Panc1 (cell line): ENCODE data around the gene TBC1D7. TPM values are rescaled to one million over a fixed set of nuclear protein-coding genes. Genes with fewer than 3 reads are reported as not detected.

Source experiments
- ATAC-seq: fragments of 200-7000 bp; cut with Tn5 transposase; 2 replicates; pipeline ENCODE4 v1.9.1; 2020; ENCODE audit warnings: mild to moderate bottlenecking, moderate library complexity
- BruUV-seq: library from RNA; stranded (reverse); fragments of 400-500 nt; replicated peaks from 2 replicates; lab custom pipeline; 2021; lab: Mats Ljungman, UMichigan
- CTCF ChIA-PET: fragments of 300-600 bp; sonication (Branson Sonifier 250); formaldehyde crosslinking; loops from one replicate; lab custom pipeline; 2022; ENCODE audit warnings: antibody characterized with exemption; lab: Charles Lee
- POLR2A ChIA-PET: fragments of 300-600 bp; sonication (Branson Sonifier 250); formaldehyde crosslinking; loops from one replicate; lab custom pipeline; 2022; ENCODE audit warnings: antibody characterized with exemption; lab: Charles Lee
- DNase-seq: peaks from one replicate; pipeline ENCODE4 v3.0.0-alpha.2; 2010; ENCODE audit warnings: low read depth, low spot score
- H3K27ac ChIP-seq: 2 replicates; pipeline ENCODE4 v1.5.1; 2011; ENCODE audit warnings: mild to moderate bottlenecking, low read length, inconsistent platforms
- H3K27me3 ChIP-seq: fragments of 200-500 bp; sonication (Bioruptor generic); 2 replicates; pipeline ENCODE4 v1.6.0; 2014; ENCODE audit warnings: low read length, inconsistent platforms; ENCODE audit not compliant: control insufficient read depth, insufficient read depth
- H3K36me3 ChIP-seq: fragments of 200-500 bp; sonication (Bioruptor generic); 2 replicates; pipeline ENCODE4 v1.5.1; 2014; ENCODE audit warnings: inconsistent platforms, mild to moderate bottlenecking, low read length, moderate library complexity; ENCODE audit not compliant: control insufficient read depth, insufficient read depth
- H3K4me1 ChIP-seq: 2 replicates; pipeline ENCODE4 v1.5.1; 2011; ENCODE audit warnings: inconsistent platforms, mild to moderate bottlenecking, low read length, moderate library complexity; ENCODE audit not compliant: control insufficient read depth, insufficient read depth
- H3K4me3 ChIP-seq, 2 experiments: 2 replicates each; pipeline ENCODE4 v1.5.1; 2011 to 2012; ENCODE audit warnings: low read depth in 2 of 2, low read length in 2 of 2, mild to moderate bottlenecking in 2 of 2, inconsistent platforms in 1 of 2, moderate library complexity in 1 of 2
- H3K9me3 ChIP-seq: fragments of 200-500 bp; sonication (Bioruptor generic); 2 replicates; pipeline ENCODE4 v1.5.1; 2014; ENCODE audit warnings: low read depth, mild to moderate bottlenecking, inconsistent platforms, low read length, moderate library complexity; ENCODE audit not compliant: control insufficient read depth, insufficient read depth
- POLR2AphosphoS5 ChIP-seq: IDR thresholded peaks from 2 replicates; pipeline ENCODE4 v1.6.1; 2012; ENCODE audit warnings: mild to moderate bottlenecking, low read depth, low read length, moderate library complexity
- SIN3A ChIP-seq: IDR thresholded peaks from 2 replicates; pipeline ENCODE4 v1.6.1; 2012; ENCODE audit warnings: low read depth, mild to moderate bottlenecking, low read length, moderate library complexity, borderline replicate concordance; ENCODE audit not compliant: insufficient read depth
- TCF7L2 ChIP-seq: IDR thresholded peaks from 2 replicates; pipeline ENCODE4 v1.6.1; 2011; ENCODE audit warnings: mild to moderate bottlenecking, low read depth, low read length, inconsistent platforms
- in situ Hi-C: cut with HindIII; loops from 2 replicates; pipeline ENCODE4 v1.10.0; 2016; ENCODE audit warnings: low sequenced_read_pairs, low pct_unique_long_range_greater_than_20kb
- intact Hi-C: fragments of 100-400 bp; cut with micrococcal nuclease; formaldehyde crosslinking; loops from one replicate; pipeline ENCODE4 v1.10.0; 2022; ENCODE audit not compliant: unreplicated experiment
- total RNA-seq: library from RNA; stranded (reverse); gene quantifications from one replicate; pipeline ENCODE4 v1.2.1, GENCODE V29; 2021; ENCODE audit not compliant: unreplicated experiment
- TF ChIP-seq, protein P1 (sequence below): fragments of 450-650 bp; IDR thresholded peaks from 2 replicates; pipeline ENCODE4 v1.5.1; 2017; ENCODE audit warnings: mild to moderate bottlenecking
- TF ChIP-seq, protein P2 (sequence below), 2 experiments: IDR thresholded peaks; 2 replicates each; pipeline ENCODE4 v1.6.1; 2011 to 2012; ENCODE audit warnings: low read depth in 2 of 2, control low read depth in 1 of 2, low read length in 1 of 2, mild to moderate bottlenecking in 1 of 2, moderate library complexity in 1 of 2; ENCODE audit not compliant: insufficient read depth in 1 of 2

The TBC1D7 gene
- total RNA-seq, 1 experiment from 2014 or later: 27.0 TPM

GRCh38 chr6:13288481-13288880, 39.9 kb downstream of the TBC1D7 start:
- Histone ChIP-seq H3K36me3 (no peaks in the 10 kb centered on the region), H3K27ac (no peak overlapping the region), H3K4me1 (no peaks in the 10 kb centered on the region)

GRCh38 chr6:13287104-13287503, 41.2 kb downstream of the TBC1D7 start:
- no peak for TF ChIP-seq POLR2AphosphoS5
- TF ChIP-seq SIN3A: no peak
- TF ChIP-seq, protein P1, sequence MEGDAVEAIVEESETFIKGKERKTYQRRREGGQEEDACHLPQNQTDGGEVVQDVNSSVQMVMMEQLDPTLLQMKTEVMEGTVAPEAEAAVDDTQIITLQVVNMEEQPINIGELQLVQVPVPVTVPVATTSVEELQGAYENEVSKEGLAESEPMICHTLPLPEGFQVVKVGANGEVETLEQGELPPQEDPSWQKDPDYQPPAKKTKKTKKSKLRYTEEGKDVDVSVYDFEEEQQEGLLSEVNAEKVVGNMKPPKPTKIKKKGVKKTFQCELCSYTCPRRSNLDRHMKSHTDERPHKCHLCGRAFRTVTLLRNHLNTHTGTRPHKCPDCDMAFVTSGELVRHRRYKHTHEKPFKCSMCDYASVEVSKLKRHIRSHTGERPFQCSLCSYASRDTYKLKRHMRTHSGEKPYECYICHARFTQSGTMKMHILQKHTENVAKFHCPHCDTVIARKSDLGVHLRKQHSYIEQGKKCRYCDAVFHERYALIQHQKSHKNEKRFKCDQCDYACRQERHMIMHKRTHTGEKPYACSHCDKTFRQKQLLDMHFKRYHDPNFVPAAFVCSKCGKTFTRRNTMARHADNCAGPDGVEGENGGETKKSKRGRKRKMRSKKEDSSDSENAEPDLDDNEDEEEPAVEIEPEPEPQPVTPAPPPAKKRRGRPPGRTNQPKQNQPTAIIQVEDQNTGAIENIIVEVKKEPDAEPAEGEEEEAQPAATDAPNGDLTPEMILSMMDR: no peak
- Histone ChIP-seq H3K4me3 (no peak overlapping the region), H3K9me3 (no peaks in the 10 kb centered on the region), H3K36me3 (no peaks in the 10 kb centered on the region), H3K27me3 (no peaks in the 10 kb centered on the region), H3K4me1 (no peaks in the 10 kb centered on the region), H3K27ac (no peak overlapping the region)
- no peak for DNase-seq
- ATAC-seq: no peak
- POLR2A ChIA-PET: no interaction called here
- CTCF ChIA-PET: no interaction called here
- intact Hi-C loops: no loop called here
- BruUV-seq: no TSS peak
- in situ Hi-C loops: no loop called here

More at GRCh38 chr6:13288481-13288880, 39.9 kb downstream of the TBC1D7 start:
- POLR2A ChIA-PET: no interaction called here
- TF ChIP-seq, protein P2, sequence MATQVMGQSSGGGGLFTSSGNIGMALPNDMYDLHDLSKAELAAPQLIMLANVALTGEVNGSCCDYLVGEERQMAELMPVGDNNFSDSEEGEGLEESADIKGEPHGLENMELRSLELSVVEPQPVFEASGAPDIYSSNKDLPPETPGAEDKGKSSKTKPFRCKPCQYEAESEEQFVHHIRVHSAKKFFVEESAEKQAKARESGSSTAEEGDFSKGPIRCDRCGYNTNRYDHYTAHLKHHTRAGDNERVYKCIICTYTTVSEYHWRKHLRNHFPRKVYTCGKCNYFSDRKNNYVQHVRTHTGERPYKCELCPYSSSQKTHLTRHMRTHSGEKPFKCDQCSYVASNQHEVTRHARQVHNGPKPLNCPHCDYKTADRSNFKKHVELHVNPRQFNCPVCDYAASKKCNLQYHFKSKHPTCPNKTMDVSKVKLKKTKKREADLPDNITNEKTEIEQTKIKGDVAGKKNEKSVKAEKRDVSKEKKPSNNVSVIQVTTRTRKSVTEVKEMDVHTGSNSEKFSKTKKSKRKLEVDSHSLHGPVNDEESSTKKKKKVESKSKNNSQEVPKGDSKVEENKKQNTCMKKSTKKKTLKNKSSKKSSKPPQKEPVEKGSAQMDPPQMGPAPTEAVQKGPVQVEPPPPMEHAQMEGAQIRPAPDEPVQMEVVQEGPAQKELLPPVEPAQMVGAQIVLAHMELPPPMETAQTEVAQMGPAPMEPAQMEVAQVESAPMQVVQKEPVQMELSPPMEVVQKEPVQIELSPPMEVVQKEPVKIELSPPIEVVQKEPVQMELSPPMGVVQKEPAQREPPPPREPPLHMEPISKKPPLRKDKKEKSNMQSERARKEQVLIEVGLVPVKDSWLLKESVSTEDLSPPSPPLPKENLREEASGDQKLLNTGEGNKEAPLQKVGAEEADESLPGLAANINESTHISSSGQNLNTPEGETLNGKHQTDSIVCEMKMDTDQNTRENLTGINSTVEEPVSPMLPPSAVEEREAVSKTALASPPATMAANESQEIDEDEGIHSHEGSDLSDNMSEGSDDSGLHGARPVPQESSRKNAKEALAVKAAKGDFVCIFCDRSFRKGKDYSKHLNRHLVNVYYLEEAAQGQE (IDR thresholded peaks at IDR 0.05; ENCODE audit: insufficient read depth in 1 of 2, low read depth in 2 of 2, low read length in 1 of 2): no peak
- TF ChIP-seq POLR2AphosphoS5 (no peak), TCF7L2 (no peak), SIN3A (no peak)
- TF ChIP-seq, protein P1: no peak
- in situ Hi-C loops (no loop called here), intact Hi-C loops (no loop called here)
- BruUV-seq: no TSS peak
- Histone ChIP-seq H3K4me3 (no peak overlapping the region), H3K9me3 (no peaks in the 10 kb centered on the region), H3K27me3 (no peaks in the 10 kb centered on the region)
- DNase-seq (no peak), ATAC-seq (no peak)
- CTCF ChIA-PET: interaction anchor here (0.5 kb wide), 1 partner anchor 121 kb away, joined by 6 read pairs; no protein-coding TSS in a partner anchor
